Measurements from ENCODE around the gene SFXN2.

The SFXN2 gene

DNA sequence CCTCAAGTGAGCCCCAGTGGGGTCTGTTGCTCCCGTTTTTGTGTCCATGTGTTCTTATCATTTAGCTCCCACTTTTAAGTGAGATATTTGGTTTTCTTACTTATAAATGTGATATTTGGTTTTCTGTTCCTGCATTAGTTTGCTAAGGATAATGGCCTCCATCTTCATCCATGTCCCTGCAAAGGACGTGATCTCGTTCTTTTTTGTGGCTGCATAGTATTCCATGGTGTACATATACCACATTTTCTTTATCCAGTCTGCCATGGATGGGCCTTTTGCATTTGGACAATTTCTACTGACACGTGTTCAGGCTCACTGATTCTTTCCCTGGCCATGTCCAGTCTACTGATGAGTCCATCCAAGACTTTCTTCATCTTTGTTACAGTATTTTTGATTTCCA, 9.6 kb downstream of the SFXN2 start:
- no peaks in the 10 kb centered on the region for H3K27me3 ChIP-seq (ENCODE audit: insufficient read depth, poor library complexity, severe bottlenecking)
- DNase-seq (ENCODE audit: low read depth in 1 of 2, low spot score in 1 of 2): no peak
- no peak for TF ChIP-seq GABPA (IDR thresholded peaks at IDR 0.05; ENCODE audit: low read depth)
- no peak for TF ChIP-seq POLR2AphosphoS5 (IDR thresholded peaks at IDR 0.05; ENCODE audit: low read depth)
- TF ChIP-seq, protein P1, sequence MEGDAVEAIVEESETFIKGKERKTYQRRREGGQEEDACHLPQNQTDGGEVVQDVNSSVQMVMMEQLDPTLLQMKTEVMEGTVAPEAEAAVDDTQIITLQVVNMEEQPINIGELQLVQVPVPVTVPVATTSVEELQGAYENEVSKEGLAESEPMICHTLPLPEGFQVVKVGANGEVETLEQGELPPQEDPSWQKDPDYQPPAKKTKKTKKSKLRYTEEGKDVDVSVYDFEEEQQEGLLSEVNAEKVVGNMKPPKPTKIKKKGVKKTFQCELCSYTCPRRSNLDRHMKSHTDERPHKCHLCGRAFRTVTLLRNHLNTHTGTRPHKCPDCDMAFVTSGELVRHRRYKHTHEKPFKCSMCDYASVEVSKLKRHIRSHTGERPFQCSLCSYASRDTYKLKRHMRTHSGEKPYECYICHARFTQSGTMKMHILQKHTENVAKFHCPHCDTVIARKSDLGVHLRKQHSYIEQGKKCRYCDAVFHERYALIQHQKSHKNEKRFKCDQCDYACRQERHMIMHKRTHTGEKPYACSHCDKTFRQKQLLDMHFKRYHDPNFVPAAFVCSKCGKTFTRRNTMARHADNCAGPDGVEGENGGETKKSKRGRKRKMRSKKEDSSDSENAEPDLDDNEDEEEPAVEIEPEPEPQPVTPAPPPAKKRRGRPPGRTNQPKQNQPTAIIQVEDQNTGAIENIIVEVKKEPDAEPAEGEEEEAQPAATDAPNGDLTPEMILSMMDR (IDR thresholded peaks at IDR 0.05; ENCODE audit: insufficient read depth, low read length): no peak
- TF ChIP-seq SPI1 (IDR thresholded peaks at IDR 0.05; ENCODE audit: borderline replicate concordance, low read depth): no peak
- TF ChIP-seq REST (IDR thresholded peaks at IDR 0.05; ENCODE audit: insufficient replicate concordance, low read depth): no peak
- H3K27ac ChIP-seq (replicated peaks): no peak overlapping the region
- no peak overlapping the region for H3K4me3 ChIP-seq (replicated peaks; ENCODE audit: insufficient read depth, low read length)

GRCh38 chr10:102726274-102726673, 11.8 kb downstream of the SFXN2 start:
- TF ChIP-seq SPI1 (IDR thresholded peaks at IDR 0.05; ENCODE audit: borderline replicate concordance, low read depth) (no peak), GABPA (IDR thresholded peaks at IDR 0.05; ENCODE audit: low read depth) (no peak), REST (IDR thresholded peaks at IDR 0.05; ENCODE audit: insufficient replicate concordance, low read depth) (no peak), POLR2AphosphoS5 (IDR thresholded peaks at IDR 0.05; ENCODE audit: low read depth) (no peak)
- TF ChIP-seq, protein P1 (IDR thresholded peaks at IDR 0.05; ENCODE audit: insufficient read depth, low read length): no peak
- no peak for DNase-seq (ENCODE audit: low read depth in 1 of 2, low spot score in 1 of 2)
- no peak overlapping the region for H3K27ac ChIP-seq (replicated peaks)

DNA sequence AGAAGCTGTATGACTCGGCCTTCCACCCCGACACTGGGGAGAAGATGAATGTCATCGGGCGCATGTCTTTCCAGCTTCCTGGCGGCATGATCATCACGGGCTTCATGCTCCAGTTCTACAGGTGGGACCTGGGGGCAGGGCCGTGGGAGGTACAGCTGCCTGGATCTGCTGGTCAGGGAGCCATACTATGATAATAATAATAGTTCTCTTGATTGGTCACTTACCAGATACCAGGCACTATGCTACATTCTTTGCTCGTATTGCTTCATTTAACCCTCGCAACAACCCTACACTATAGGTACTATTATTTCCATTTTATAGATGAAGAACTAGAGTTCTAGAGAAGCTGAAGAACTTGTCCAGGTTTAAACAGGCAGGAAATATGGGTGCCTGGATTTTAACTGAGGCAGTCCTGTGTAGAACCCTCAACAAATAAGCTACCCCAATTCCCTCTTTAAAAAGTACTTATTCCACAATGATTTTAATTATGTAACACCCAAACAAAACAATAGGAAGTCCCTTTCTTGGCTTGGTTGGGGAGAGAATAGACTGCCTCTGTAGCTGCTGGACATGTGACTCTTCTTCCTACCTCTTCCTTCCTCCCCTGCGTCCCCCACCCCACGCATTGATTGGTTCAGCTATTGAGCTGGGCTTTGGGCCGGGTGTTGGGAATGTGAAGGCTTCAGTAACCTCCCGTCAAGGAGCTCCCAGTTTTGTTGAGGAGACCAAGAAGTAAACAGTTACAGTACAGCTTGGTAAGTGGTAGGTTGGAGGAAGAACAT, 12.8 kb downstream of the SFXN2 start:
- TF ChIP-seq, protein P1 (IDR thresholded peaks at IDR 0.05; ENCODE audit: insufficient read depth, low read length): no peak
- no peak for TF ChIP-seq GABPA (IDR thresholded peaks at IDR 0.05; ENCODE audit: low read depth)
- no peak for TF ChIP-seq REST (IDR thresholded peaks at IDR 0.05; ENCODE audit: insufficient replicate concordance, low read depth)
- TF ChIP-seq SPI1 (IDR thresholded peaks at IDR 0.05; ENCODE audit: borderline replicate concordance, low read depth): no peak
- TF ChIP-seq POLR2AphosphoS5 (IDR thresholded peaks at IDR 0.05; ENCODE audit: low read depth): no peak

More at GRCh38 chr10:102726274-102726673, 11.8 kb downstream of the SFXN2 start:
- Histone ChIP-seq H3K27me3 (ENCODE audit: insufficient read depth, poor library complexity, severe bottlenecking) (no peaks in the 10 kb centered on the region), H3K4me3 (replicated peaks; ENCODE audit: insufficient read depth, low read length) (no peak overlapping the region)

More for the DNA sequence above, 12.8 kb downstream of the SFXN2 start:
- no peak for DNase-seq (ENCODE audit: low read depth in 1 of 2, low spot score in 1 of 2)
- Histone ChIP-seq H3K27me3 (ENCODE audit: insufficient read depth, poor library complexity, severe bottlenecking) (no peaks in the 10 kb centered on the region), H3K27ac (replicated peaks) (no peak overlapping the region), H3K4me3 (replicated peaks; ENCODE audit: insufficient read depth, low read length) (no peak overlapping the region)

All from HL-60 (cell line).